Endodermal cell (in vitro differentiated cells): ENCODE results near the gene PHC1. TPM values are rescaled to one million over a fixed set of nuclear protein-coding genes. Genes with fewer than 3 reads are reported as not detected.

Source experiments
- DNase-seq: peaks from one replicate; pipeline ENCODE4 v3.0.0-alpha.2; 2017
- H3K27ac ChIP-seq: 2 replicates; pipeline ENCODE4 v1.5.1; 2013; ENCODE audit warnings: mild to moderate bottlenecking, low read depth, low read length, moderate library complexity
- H3K27me3 ChIP-seq: 2 replicates; pipeline ENCODE4 v1.6.1; 2013; ENCODE audit warnings: mild to moderate bottlenecking, low read length, moderate library complexity; ENCODE audit not compliant: insufficient read depth, control insufficient read depth, poor library complexity, severe bottlenecking
- H3K36me3 ChIP-seq: 2 replicates; pipeline ENCODE4 v1.7.0; 2013; ENCODE audit warnings: mild to moderate bottlenecking, low read length, moderate library complexity; ENCODE audit not compliant: control insufficient read depth, insufficient read depth
- H3K4me1 ChIP-seq: one replicate; pipeline ENCODE4 v1.7.0; 2013; ENCODE audit warnings: low read length; ENCODE audit not compliant: control insufficient read depth, insufficient read depth
- H3K4me3 ChIP-seq: 2 replicates; pipeline ENCODE4 v1.5.1; 2013; ENCODE audit warnings: mild to moderate bottlenecking, low read length, moderate library complexity
- H3K9ac ChIP-seq: 2 replicates; pipeline ENCODE4 v1.6.1; 2013; ENCODE audit warnings: mild to moderate bottlenecking, low read length, moderate library complexity; ENCODE audit not compliant: poor library complexity, severe bottlenecking; ENCODE audit errors: extremely low read depth
- H3K9me3 ChIP-seq: 2 replicates; pipeline ENCODE4 v1.6.1; 2013; ENCODE audit warnings: mild to moderate bottlenecking, low read length, moderate library complexity; ENCODE audit not compliant: control insufficient read depth
- H3K27ac Mint-ChIP-seq: 2 replicates; pipeline ENCODE4 v1.8.0; 2020; ENCODE audit warnings: mixed read lengths
- H3K27me3 Mint-ChIP-seq: 2 replicates; pipeline ENCODE4 v1.8.0; 2021; ENCODE audit warnings: mild to moderate bottlenecking, mixed read lengths; ENCODE audit not compliant: insufficient read depth
- H3K36me3 Mint-ChIP-seq: 2 replicates; pipeline ENCODE4 v1.8.0; 2020; ENCODE audit warnings: low read depth, mixed read lengths
- H3K4me1 Mint-ChIP-seq: 2 replicates; pipeline ENCODE4 v1.8.0; 2020; ENCODE audit warnings: mixed read lengths
- H3K4me3 Mint-ChIP-seq: 2 replicates; pipeline ENCODE4 v1.8.0; 2020; ENCODE audit warnings: mild to moderate bottlenecking, moderate library complexity, mixed read lengths
- H3K9me3 Mint-ChIP-seq: 2 replicates; pipeline ENCODE4 v1.8.0; 2020; ENCODE audit warnings: mild to moderate bottlenecking, mixed read lengths
- WGBS, 2 experiments: methylation state at CpG; one replicate each; pipeline versions ENCODE4 v1.1.5 to v1.1.7; 2013; ENCODE audit warnings: missing lambda C conversion rate in 2 of 2, mixed read lengths in 1 of 2; ENCODE audit not compliant: insufficient coverage in 1 of 2, insufficient read length in 1 of 2; 5-methylcytosine and 5-hydroxymethylcytosine counted together
- total RNA-seq, 2 donors: library from RNA; stranded (reverse); fragmentation: NEBNext Ultra II Directional in 1 of 2; extraction: Animal tissue kit (Norgen Biotek cat#: 25700) in 1 of 2; gene quantifications; 2 replicates in 1 of 2; 3 replicates in 1 of 2; pipeline ENCODE4 v1.2.1, GENCODE V29; 2021
- TF ChIP-seq, protein P1 (sequence below): fragments of 200-600 bp; sonication (generic); conservative IDR thresholded peaks from 2 replicates; pipeline ENCODE4 v1.5.0; 2021; ENCODE audit warnings: antibody characterized with exemption, mild to moderate bottlenecking

PHC1 gene
- total RNA-seq, 2 donors from 2014 or later = 100 to 538 TPM

DNA sequence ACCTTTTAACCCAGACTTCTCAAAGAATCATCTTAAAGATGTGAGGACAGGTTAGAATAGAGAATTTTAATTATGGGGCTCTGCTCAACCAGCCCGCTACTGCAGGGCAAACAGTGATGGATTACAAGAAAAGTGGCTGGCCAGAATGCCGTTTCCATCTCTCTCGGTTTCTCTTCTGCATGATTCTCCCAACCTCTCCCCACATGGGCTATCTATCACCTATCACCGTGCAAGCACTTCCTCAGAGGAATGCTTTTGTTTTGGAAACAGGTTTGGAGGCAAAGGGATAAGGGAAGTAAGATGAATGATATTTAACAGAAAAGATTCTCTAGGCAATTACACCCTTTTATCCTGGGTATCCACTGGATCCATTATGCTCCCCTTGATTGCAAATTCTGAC lies 37.4 kb upstream of the PHC1 start:
- no peak overlapping the region for H3K27ac ChIP-seq
- Mint-ChIP-seq H3K4me1 (peaks cover 15% of the 10 kb centered on the region), H3K9me3 (no peaks in the 10 kb centered on the region), H3K36me3 (no peaks in the 10 kb centered on the region), H3K27ac (peak overlapping the region; percentile 4), H3K27me3 (no peaks in the 10 kb centered on the region), H3K4me3 (no peak overlapping the region)
- H3K9me3 ChIP-seq = no peaks in the 10 kb centered on the region
- TF ChIP-seq, protein P1, sequence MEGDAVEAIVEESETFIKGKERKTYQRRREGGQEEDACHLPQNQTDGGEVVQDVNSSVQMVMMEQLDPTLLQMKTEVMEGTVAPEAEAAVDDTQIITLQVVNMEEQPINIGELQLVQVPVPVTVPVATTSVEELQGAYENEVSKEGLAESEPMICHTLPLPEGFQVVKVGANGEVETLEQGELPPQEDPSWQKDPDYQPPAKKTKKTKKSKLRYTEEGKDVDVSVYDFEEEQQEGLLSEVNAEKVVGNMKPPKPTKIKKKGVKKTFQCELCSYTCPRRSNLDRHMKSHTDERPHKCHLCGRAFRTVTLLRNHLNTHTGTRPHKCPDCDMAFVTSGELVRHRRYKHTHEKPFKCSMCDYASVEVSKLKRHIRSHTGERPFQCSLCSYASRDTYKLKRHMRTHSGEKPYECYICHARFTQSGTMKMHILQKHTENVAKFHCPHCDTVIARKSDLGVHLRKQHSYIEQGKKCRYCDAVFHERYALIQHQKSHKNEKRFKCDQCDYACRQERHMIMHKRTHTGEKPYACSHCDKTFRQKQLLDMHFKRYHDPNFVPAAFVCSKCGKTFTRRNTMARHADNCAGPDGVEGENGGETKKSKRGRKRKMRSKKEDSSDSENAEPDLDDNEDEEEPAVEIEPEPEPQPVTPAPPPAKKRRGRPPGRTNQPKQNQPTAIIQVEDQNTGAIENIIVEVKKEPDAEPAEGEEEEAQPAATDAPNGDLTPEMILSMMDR = no peak
- WGBS, 2 experiments = 75 to 77% methylated on average over 3 of the region's 4 CpGs
- H3K27me3 ChIP-seq = no peaks in the 10 kb centered on the region
- H3K4me1 ChIP-seq = no peaks in the 10 kb centered on the region
- H3K36me3 ChIP-seq = no peaks in the 10 kb centered on the region
- H3K4me3 ChIP-seq = no peak overlapping the region
- DNase-seq = no peak
- H3K9ac ChIP-seq = no peak overlapping the region

GRCh38 chr12:8886502-8887284 lies 27.6 kb upstream of the PHC1 start:
- H3K36me3 Mint-ChIP-seq = peaks cover 2% of the 10 kb centered on the region
- Histone ChIP-seq H3K9me3 (peaks cover 12% of the 10 kb centered on the region), H3K4me3 (peak overlapping the region; percentile 62), H3K36me3 (no peaks in the 10 kb centered on the region), H3K4me1 (no peaks in the 10 kb centered on the region), H3K27ac (no peak overlapping the region), H3K9ac (no peak overlapping the region), H3K27me3 (no peaks in the 10 kb centered on the region)
- H3K4me1 Mint-ChIP-seq = peaks cover 10% of the 10 kb centered on the region
- no peak for DNase-seq
- no peaks in the 10 kb centered on the region for H3K27me3 Mint-ChIP-seq
- WGBS, 2 experiments = 92 to 97% methylated on average over 2 to 5 of the region's 6 CpGs
- TF ChIP-seq, protein P1 = no peak
- H3K4me3 Mint-ChIP-seq = no peak overlapping the region
- peaks cover 21% of the 10 kb centered on the region for H3K9me3 Mint-ChIP-seq
- no peak overlapping the region for H3K27ac Mint-ChIP-seq

GRCh38 chr12:8887285-8887715 lies 27.0 kb upstream of the PHC1 start:
- Mint-ChIP-seq H3K36me3 (peaks cover 2% of the 10 kb centered on the region), H3K4me3 (no peak overlapping the region), H3K27ac (no peak overlapping the region), H3K27me3 (no peaks in the 10 kb centered on the region), H3K4me1 (peaks cover 10% of the 10 kb centered on the region), H3K9me3 (peaks cover 21% of the 10 kb centered on the region)
- Histone ChIP-seq H3K27me3 (no peaks in the 10 kb centered on the region), H3K36me3 (no peaks in the 10 kb centered on the region), H3K4me3 (peak overlapping the region; percentile 62), H3K27ac (no peak overlapping the region), H3K4me1 (no peaks in the 10 kb centered on the region), H3K9ac (no peak overlapping the region), H3K9me3 (peaks cover 12% of the 10 kb centered on the region)
- 91 to 94% methylated on average over 4 of the region's 4 CpGs for WGBS, 2 experiments
- no peak for DNase-seq
- TF ChIP-seq, protein P1 = no peak
